ENCODE results near the gene SUGCT.

The SUGCT gene

GRCh38 chr7:40541336-40541735 lies 406.5 kb downstream of the SUGCT start:
- no peak for DNase-seq

DNA sequence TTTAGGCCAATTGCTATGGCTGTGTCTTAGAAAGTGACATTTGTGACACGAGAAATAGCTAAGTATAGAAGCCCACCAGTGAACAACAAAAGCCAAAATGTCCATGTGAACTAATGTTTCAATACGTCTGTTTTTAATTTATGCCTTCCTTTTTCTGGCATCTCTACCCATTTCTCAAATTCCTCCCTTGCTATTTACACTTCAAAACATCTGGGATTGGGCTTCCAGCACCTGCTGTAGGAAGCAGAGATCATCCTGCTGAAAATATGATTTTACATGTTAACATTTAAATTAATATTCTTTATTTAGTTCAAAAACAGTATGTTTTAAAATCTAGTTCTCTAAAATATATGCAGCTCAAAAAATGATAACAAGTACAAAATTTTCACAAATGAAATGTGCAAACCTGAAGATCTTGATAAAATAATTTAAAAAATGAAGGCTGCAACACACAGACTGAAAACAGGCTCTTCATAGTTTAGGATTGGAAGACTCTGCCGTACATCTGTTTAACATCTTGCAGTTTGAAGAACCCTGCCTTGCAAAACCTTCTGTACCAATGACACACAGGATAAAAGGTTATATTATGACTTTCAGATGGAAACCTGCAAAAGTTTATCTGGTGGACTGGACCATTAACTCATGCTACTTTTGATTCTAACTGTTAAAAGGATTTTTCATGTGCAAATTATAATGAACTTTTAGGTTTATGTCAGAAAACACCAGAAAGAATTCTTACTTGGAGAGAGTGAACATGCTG lies 408.4 kb downstream of the SUGCT start:
- DNase-seq = no peak

DNA sequence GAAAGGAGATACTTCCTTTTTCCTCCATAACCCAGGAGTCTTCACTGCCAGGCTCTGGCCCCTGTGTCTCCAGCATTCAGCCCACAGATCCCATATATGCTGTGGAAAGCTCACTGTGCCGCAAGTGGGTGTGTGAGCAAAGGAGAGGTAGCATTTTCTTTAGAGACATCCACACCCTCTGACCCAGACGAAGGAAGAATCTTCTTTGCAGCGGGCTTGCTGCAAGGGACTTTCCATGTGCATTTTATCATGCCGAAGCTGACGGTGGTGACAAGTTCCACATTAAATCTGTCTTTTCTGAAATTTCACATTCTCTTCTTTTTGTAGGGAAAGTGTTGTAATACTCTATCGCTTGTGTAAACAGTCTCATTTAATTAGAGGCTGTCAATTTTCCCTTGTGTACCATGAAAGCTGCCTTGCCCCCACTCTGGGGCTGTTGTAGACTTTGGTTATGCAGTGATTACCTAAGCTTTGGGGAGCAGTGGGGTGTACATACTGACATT lies 409.5 kb downstream of the SUGCT start:
- no peak for DNase-seq

DNA sequence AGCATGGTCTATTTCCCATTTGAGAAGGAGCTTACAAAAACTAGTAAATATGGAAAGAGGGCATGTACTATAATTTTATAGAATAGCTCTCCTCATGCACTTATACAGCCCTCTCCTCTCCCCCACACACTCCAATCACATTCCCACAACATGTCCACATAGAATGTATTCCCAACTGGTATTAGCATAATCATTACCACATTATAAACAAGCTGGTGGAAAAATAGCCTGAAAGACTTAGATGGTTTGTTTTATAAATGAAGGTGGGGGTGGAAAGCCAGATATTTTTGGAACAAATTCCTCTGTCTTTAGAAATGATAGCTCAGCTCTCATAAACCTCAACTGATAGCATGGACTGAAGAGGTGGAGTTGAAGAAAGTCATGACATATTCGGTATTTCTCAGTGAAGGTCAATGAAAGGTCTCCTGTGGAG lies 410.1 kb downstream of the SUGCT start:
- no peak for DNase-seq

DNA sequence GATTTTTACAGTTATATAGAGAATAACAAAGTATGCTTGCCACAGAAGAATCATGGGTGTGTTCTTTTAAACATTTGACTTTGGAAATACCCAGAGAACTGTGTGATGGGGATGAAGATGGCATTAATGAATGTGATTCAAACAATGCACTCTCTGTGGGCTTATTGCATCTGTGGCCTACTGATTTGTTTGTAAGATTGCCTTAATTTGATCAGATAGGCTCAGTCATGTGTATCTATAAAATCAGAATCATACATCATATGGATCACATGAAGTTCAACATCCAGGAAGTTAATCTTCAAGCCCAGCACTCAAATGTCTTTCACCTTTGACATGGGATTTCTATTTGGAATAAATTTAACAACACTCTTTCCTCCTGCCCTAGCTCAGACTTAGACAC lies 410.9 kb downstream of the SUGCT start:
- DNase-seq = no peak

DNA sequence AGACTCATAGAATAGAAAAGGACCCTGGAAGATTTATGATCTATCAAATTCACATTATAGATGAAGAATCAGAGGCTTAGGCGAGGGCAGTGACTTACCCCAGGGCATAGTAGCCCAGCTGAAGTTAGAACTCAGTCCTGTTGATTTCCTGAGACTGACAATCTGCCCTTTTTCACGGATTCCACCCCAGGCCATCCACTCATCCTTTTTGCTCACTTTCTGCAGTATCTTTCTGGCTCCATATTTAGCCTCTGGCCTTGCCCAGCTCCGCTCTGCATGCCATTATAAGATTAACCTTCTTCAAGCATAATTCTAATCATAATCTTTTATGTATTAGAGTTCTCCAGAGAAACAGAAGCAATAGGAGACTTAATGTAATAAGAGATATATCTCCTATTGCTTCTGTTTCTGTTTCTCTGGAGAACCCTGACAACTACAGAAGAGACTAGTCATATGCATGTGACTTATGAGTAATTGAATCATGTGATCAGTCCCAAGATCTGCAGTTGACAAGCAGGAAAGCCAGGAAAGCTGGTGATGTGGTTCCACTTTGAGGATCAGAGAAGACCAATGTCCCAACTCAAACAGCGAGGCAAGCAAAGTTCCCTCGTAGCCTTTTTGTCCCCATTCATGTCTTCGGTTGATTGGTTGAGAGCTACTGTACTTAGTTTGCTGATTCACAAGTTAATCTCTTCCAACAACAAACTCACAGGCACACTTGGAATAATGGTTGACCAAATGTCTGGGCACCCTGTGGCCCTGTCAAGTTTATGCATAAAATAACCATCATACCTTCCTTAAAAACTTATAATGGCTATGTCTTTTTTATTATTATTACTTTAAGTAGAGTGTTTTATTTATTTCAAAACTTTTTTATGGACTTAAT lies 412.1 kb downstream of the SUGCT start:
- DNase-seq = no peak

DNA sequence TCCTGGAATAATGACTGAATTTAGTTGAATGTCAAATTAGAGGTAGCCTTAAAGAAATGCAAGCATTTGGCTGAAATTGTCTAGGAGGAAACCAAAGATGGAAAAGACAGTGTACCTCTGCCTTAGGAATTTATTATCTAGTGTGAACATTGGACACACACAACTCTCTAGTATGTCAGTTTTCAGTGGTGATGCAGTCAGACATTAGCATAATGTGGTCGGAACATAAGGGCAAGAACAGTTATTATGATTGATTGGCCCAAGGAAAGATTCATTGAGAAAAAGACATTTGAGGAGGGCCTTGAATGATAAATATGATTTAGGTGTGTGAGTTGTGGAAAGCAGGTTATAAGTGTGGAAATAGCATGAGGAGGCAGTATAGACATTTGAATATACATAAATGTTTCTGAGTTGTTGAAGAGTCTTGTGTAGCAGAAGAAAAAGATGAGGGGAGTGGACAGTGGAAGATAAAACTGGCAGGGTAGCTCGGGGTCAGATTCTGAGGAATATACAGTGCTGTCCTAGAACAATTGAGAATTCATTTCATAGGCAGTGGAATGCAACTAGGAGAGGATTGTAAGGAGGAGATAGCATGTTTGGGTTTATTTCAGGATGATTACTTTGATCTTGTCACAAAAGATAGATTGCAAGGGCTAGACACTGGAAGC lies 414.7 kb downstream of the SUGCT start:
- no peak for DNase-seq

- DNase-seq = no peak
These were observed 417.1 kb downstream of the SUGCT start for GRCh38 chr7:40551685-40552576.

DNA sequence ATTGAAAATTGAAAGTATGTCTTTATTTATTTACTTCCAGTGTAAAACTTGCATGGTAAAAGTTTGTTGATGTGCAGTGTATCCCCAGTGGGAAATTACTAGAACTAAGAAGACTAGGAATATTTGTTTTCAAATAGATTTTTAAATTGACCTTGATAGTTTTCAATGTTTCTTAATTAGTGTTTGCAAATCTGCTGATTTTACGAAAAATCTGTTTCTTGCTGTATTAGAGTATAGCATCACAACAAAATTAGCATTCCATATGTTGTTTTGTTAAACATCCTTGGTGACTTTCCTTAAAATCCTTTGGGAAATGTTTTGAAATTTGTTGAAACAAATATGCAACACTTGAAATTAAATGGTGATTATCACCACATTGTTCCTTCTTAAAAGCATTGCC lies 425.9 kb downstream of the SUGCT start:
- no peak for DNase-seq

- no peak for DNase-seq
These were observed 432.1 kb downstream of the SUGCT start for GRCh38 chr7:40566879-40567278.

- DNase-seq = no peak
These were observed 434.5 kb downstream of the SUGCT start for GRCh38 chr7:40569326-40569725.

DNA sequence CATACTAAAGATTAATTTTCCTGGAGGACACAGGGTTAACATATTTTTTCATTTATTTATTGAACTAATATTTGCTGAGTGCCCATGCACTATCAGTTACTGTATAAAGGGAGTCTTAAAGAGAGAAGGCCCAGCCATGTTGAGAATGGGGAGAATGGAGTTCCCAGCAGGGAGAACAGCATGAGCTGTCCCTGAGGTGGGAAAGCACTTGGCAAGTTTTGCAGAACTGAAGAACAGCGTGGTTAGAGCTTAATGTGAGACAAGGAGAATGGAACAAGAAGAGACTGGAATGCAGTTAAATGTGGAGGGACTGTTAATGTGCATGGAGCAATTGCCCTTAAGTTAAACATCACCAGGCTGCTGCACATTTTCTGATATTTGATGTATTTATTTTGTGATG lies 435.4 kb downstream of the SUGCT start:
- no peak for DNase-seq

DNA sequence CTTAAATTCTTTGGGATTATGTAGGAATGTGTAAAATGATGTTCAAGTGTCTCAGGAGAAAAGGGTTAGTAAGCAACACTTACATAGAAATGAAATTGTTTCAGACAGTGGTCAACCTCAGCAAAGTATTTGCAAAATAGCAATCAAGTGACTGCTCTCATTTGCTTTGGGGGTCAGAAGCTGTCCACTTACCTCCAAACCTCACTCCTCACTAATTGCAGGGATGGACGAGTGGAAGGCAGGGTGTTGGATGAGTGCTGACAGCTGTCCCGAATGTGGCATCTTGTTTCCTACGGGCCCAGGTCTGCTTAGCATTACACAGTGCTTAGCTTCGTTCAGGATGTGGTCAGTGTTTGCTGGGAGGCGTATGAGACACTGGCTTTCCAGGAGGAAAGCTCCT lies 437.0 kb downstream of the SUGCT start:
- no peak for DNase-seq

DNA sequence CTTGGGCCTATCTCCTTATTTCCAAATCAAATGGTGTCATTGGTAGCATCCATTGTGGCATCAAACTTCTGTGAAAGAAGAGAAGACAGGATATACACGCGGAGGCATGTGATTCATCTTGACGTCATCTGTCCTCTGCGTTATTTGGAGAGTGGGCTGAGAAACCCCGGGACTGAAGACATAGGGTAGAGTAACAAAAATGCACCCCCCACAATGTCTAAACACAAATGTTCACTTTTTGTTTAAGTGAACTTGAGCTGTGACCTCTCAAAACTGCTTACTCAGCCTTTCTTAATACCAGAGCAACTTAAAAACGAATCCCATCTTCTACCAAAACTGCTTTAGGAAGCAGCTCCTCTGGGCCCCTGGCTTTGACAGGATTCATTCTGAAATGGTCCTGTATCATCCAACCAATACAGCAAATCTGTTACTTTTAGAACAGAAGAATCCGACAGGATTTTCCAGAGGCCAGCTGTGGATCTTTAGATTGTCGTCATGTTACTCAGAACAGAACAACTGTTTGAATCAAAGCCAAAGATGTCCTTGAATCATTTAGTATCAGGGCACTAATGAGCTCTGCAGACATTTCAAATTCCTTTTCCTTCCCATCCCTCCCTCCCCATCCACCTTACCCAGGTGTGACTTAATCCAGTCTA lies 438.1 kb downstream of the SUGCT start:
- no peak for DNase-seq

GRCh38 chr7:40579401-40579800 lies 444.6 kb downstream of the SUGCT start:
- no peak for DNase-seq

DNA sequence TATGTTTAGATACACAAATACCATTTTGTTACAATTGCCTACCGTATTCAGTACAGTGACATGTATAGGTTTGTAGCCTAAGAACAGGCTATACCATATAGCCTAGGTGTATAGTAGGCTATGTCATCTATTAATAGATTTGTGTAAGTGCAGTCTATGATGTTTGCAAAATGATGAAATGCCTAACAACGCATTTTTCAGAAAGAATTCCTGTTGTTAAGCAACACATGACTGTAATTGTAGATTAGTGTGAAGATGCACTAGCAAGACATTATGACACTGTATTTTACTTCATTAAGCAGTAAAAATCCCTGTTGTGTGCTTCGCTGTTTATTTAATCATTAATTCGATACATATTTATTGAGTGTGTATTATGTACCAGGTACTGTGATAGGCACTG lies 446.0 kb downstream of the SUGCT start:
- no peak for DNase-seq

- DNase-seq = no peak
These were observed 447.7 kb downstream of the SUGCT start for GRCh38 chr7:40582539-40582938.

DNA sequence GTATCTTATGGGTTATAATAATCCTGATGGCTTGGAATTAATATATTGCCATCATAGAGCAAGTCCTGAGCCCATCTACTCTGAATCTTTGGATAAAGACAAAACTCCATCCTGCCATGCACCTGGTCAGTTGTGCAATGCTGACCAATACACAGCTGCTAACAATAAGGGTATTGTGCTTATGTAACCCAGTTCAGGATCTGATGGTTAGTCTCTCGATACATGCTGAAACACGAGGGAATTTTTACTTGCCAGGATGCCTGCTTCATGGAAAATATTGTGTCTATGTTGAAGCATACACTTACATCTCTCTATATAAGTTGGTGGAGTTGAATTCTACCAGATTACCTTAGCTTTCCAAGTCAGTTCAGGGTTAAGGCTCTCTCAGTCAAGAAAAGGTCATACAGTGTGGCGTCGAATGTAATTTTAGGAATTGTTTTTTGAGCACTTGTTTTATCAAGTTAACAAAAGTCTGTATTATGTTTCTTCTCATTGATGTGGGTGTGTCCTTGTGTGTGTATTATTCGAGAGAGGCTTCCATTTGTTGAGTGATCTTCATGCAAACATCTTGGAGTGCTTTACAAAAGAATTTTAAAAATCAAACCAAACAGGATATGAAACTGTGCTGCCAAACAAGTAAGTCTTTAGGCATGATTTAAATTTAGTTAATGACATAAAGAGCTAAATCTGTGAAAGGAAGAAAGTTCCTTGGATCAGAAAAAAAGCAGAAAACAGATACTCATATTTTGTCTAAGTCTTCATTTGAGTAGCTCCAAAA lies 449.1 kb downstream of the SUGCT start:
- DNase-seq = no peak

- DNase-seq = no peak
These were observed 450.0 kb downstream of the SUGCT start for GRCh38 chr7:40584667-40585433.

DNA sequence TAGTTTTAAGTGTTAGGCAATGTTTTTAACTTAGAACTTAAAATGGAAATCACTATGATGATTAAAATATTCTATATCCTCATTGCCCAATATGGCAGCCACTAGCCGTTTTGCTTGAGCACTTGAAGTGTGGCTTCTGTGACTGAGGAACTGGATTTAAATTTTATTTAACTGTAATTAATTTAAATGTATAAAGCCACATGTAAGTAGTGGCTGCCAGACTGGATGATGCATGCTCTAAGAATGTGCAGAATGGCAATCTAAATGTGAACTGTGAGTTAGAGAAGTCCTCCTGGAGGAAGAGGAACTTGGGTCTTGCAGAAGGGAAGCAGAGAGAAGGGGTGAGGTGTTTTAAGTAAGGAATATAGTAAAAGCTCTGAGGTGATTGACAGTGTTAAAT lies 451.4 kb downstream of the SUGCT start:
- no peak for DNase-seq
